B cell (primary cell): ENCODE data around the gene IL1A. TPM values are rescaled to one million over a fixed set of nuclear protein-coding genes. Genes with fewer than 3 reads are reported as not detected.

ENCODE experiments used
- ATAC-seq: fragments of 200-7000 bp; cut with Tn5 transposase; one replicate; pipeline ENCODE4 v1.10.0; 2021; ENCODE audit warnings: low read depth, mild to moderate bottlenecking, moderate number of reproducible peaks, moderate library complexity
- CTCF ChIA-PET: fragments of 350-600 bp; sonication (Branson Sonifier 250); formaldehyde crosslinking; loops from one replicate; lab custom pipeline; 2021; ENCODE audit warnings: antibody characterized with exemption, inconsistent platforms; lab: Charles Lee
- POLR2A ChIA-PET: fragments of 350-600 bp; sonication (Branson Sonifier 250); formaldehyde crosslinking; loops from one replicate; lab custom pipeline; 2021; ENCODE audit warnings: antibody characterized with exemption; lab: Charles Lee
- DNase-seq: peaks from one replicate; pipeline ENCODE4 v3.0.0; 2013
- H2AFZ ChIP-seq: 2 replicates; pipeline ENCODE4 v1.6.1; 2012; ENCODE audit warnings: mild to moderate bottlenecking, low read depth, low read length; ENCODE audit not compliant: insufficient read depth, poor library complexity, severe bottlenecking
- H3K27ac ChIP-seq, 2 donors: 1 replicate in 1 of 2; 2 replicates in 1 of 2; pipeline ENCODE4 v1.5.1; 2012 to 2013; ENCODE audit warnings: low read length in 2 of 2, mild to moderate bottlenecking in 2 of 2, moderate library complexity in 1 of 2
- H3K27me3 ChIP-seq, 4 experiments: fragments of 200-600 bp in 1 of 4; sonication (generic) in 1 of 4; replicated peaks in 1 of 4; 1 replicate in 2 of 4; 2 replicates in 2 of 4; pipeline versions ENCODE4 v1.6.1 to v1.7.0; 2013 to 2016; ENCODE audit warnings: low read length in 3 of 4, mild to moderate bottlenecking in 2 of 4, mixed read lengths in 1 of 4, moderate library complexity in 1 of 4; ENCODE audit not compliant: insufficient read depth in 4 of 4, control insufficient read depth in 3 of 4; ENCODE audit errors: control extremely low read depth in 1 of 4
- H3K36me3 ChIP-seq, 2 experiments: replicated peaks in 1 of 2; 1 replicate in 1 of 2; 2 replicates in 1 of 2; pipeline versions ENCODE4 v1.6.1 to v1.7.1; 2013; ENCODE audit warnings: low read length in 1 of 2; ENCODE audit not compliant: insufficient read depth in 2 of 2, control insufficient read depth in 1 of 2; ENCODE audit errors: control extremely low read depth in 1 of 2, extremely low read depth in 1 of 2
- H3K4me1 ChIP-seq, 2 donors: fragments of 200-600 bp in 1 of 2; sonication (generic) in 1 of 2; 1 replicate in 1 of 2; 2 replicates in 1 of 2; pipeline versions ENCODE4 v1.5.1 to v1.6.1; 2013 to 2017; ENCODE audit warnings: low read length in 2 of 2; ENCODE audit not compliant: control insufficient read depth in 2 of 2, insufficient read depth in 2 of 2
- H3K4me2 ChIP-seq: replicated peaks from 2 replicates; pipeline ENCODE3; 2012; ENCODE audit warnings: mild to moderate bottlenecking, low read depth, low read length; ENCODE audit not compliant: poor library complexity, severe bottlenecking
- H3K4me3 ChIP-seq, 5 experiments: fragments of 200-600 bp in 1 of 5; sonication (generic) in 1 of 5; 1 replicate in 3 of 5; 2 replicates in 2 of 5; pipeline versions ENCODE4 v1.5.1 to v1.7.0; 2011 to 2016; ENCODE audit warnings: low read length in 4 of 5, mild to moderate bottlenecking in 4 of 5, low read depth in 2 of 5, control low read depth in 1 of 5, moderate library complexity in 1 of 5; ENCODE audit not compliant: insufficient read depth in 1 of 5; ENCODE audit errors: control extremely low read depth in 1 of 5, extremely low read depth in 1 of 5
- H3K79me2 ChIP-seq: fragments of 200-600 bp; sonication (generic); one replicate; pipeline ENCODE4 v1.6.0; 2016; ENCODE audit warnings: low read length; ENCODE audit not compliant: control insufficient read depth, insufficient read depth
- H3K9ac ChIP-seq: fragments of 200-600 bp; sonication (generic); 2 replicates; pipeline ENCODE4 v1.6.1; 2017; ENCODE audit warnings: mild to moderate bottlenecking, low read length, moderate library complexity
- H3K9me3 ChIP-seq, 3 donors: one replicate each; pipeline versions ENCODE4 v1.6.1 to v1.7.1; 2013; ENCODE audit warnings: low read length in 2 of 3; ENCODE audit not compliant: control insufficient read depth in 2 of 3, insufficient read depth in 1 of 3; ENCODE audit errors: control extremely low read depth in 1 of 3
- H4K20me1 ChIP-seq: 2 replicates; pipeline ENCODE4 v1.6.0; 2012; ENCODE audit warnings: mild to moderate bottlenecking, low read length; ENCODE audit not compliant: insufficient read depth, control insufficient read depth, poor library complexity, severe bottlenecking
- H3K27ac Mint-ChIP-seq: one replicate; pipeline ENCODE4 v1.8.0; 2021; ENCODE audit warnings: mixed read lengths
- H3K27me3 Mint-ChIP-seq: one replicate; pipeline ENCODE4 v1.8.0; 2021; ENCODE audit warnings: mixed read lengths
- H3K4me1 Mint-ChIP-seq: one replicate; pipeline ENCODE4 v1.8.0; 2021; ENCODE audit warnings: mixed read lengths
- H3K4me3 Mint-ChIP-seq: one replicate; pipeline ENCODE4 v1.8.0; 2021; ENCODE audit warnings: mixed read lengths
- H3K9me3 Mint-ChIP-seq: one replicate; pipeline ENCODE4 v1.8.0; 2022; ENCODE audit warnings: mixed read lengths; ENCODE audit not compliant: insufficient read depth
- CTCF ChIP-seq: fragments of 200-600 bp; IDR thresholded peaks from one replicate; pipeline ENCODE4 v1.8.0; 2022; ENCODE audit warnings: antibody characterized with exemption, mild to moderate bottlenecking
- EZH2 ChIP-seq: IDR thresholded peaks from 2 replicates; pipeline ENCODE4 v1.6.1; 2012; ENCODE audit warnings: borderline replicate concordance, low read depth, mild to moderate bottlenecking, moderate library complexity, low read length; ENCODE audit not compliant: insufficient read depth, poor library complexity, severe bottlenecking
- WGBS: methylation state at CpG from one replicate; pipeline ENCODE4 v1.1.5; 2013; ENCODE audit warnings: missing lambda C conversion rate; ENCODE audit not compliant: insufficient coverage; 5-methylcytosine and 5-hydroxymethylcytosine counted together
- intact Hi-C: fragments of 100-400 bp; cut with micrococcal nuclease; formaldehyde crosslinking; loops from one replicate; pipeline ENCODE4 v1.10.0; 2022
- polyA plus RNA-seq: library from polyadenylated mRNA; depleted of rRNA; stranded (reverse); fragments of >200 nt; gene quantifications from 2 replicates; pipeline ENCODE4 v1.2.3, GENCODE V29; 2012
- total RNA-seq, 2 donors: library from RNA; stranded (reverse); fragments of 120-200 nt in 1 of 2; gene quantifications; 1 replicate in 1 of 2; 2 replicates in 1 of 2; pipeline versions ENCODE4 v1.2.3 to v1.2.4, GENCODE V29; 2013 to 2022

IL1A gene
- total and polyA plus RNA-seq, 2 donors (not counting 1 experiment from before 2014, with no cell fraction given) = 0.15 TPM; not detected in 1

GRCh38 chr2:112829961-112830681 is 45.8 kb upstream of the IL1A start:
- Histone ChIP-seq H3K4me1 (peaks cover 11 to 14% of the 10 kb centered on the region in 2 donors), H3K9ac (no peak overlapping the region), H2AFZ (no peak overlapping the region), H3K9me3 (no peaks in the 10 kb centered on the region), H3K27me3 (no peaks in the 10 kb centered on the region), H3K79me2 (no peaks in the 10 kb centered on the region), H3K4me2 (no peak overlapping the region), H3K36me3 (no peaks in the 10 kb centered on the region), H3K4me3 (no peak overlapping the region), H4K20me1 (no peaks in the 10 kb centered on the region), H3K27ac (no peak overlapping the region)
- ChIA-PET POLR2A (no interaction called here), CTCF (interaction anchor here (0.6 to 0.9 kb wide), 2 partner anchors 7 to 13 kb away, joined by 3 to 4 read pairs; no protein-coding TSS in a partner anchor)
- intact Hi-C loops = no loop called here
- H3K27ac Mint-ChIP-seq = no peak overlapping the region
- peaks cover 6% of the 10 kb centered on the region for H3K27me3 Mint-ChIP-seq
- no peaks in the 10 kb centered on the region for H3K9me3 Mint-ChIP-seq
- H3K4me3 Mint-ChIP-seq = no peak overlapping the region
- 92% methylated on average over 10 of the region's 10 CpGs for WGBS
- DNase-seq = no peak
- H3K4me1 Mint-ChIP-seq = peaks cover 15% of the 10 kb centered on the region
- TF ChIP-seq EZH2 (no peak), CTCF (no peak)
- no peak for ATAC-seq
